Measurements from ENCODE around the gene NEU4. TPM values are rescaled to one million over a fixed set of nuclear protein-coding genes. Genes with fewer than 3 reads are reported as not detected.
A peak's percentile ranks its signal among the peaks of the same experiment; 100 is the strongest.

NEU4 gene
- total and polyA plus RNA-seq, 8 donors = 0.31 to 0.42 TPM; not detected in 6

- no peak for TF ChIP-seq CTCF (IDR thresholded peaks at IDR 0.05)
- ATAC-seq = no peak
- 38 to 43% methylated on average over 13 of the region's 13 CpGs for WGBS, 2 donors
- Histone ChIP-seq H3K9me3 (no peaks in the 10 kb centered on the region), H3K4me3 (no peak overlapping the region), H3K4me1 (no peaks in the 10 kb centered on the region), H3K36me3 (no peaks in the 10 kb centered on the region), H3K27me3 (no peaks in the 10 kb centered on the region), H3K27ac (no peak overlapping the region)
- intact Hi-C loops (cut with DNase I) = no loop called here
- FAIRE-seq = no peak
- no peak for DNase-seq
Observed at GRCh38 chr2:241837197-241837965, 28.4 kb downstream of the NEU4 start.

GRCh38 chr2:241841181-241842066, 32.4 kb downstream of the NEU4 start:
- Histone ChIP-seq H3K27me3 (no peaks in the 10 kb centered on the region), H3K36me3 (no peaks in the 10 kb centered on the region), H3K9me3 (no peaks in the 10 kb centered on the region), H3K4me1 (peaks cover 0 to 7% (median 0%) of the 10 kb centered on the region in 3 donors), H3K27ac (no peak overlapping the region), H3K4me3 (no peak overlapping the region)
- no peak for TF ChIP-seq CTCF (IDR thresholded peaks at IDR 0.05)
- no peak for FAIRE-seq
- DNase-seq = no peak
- intact Hi-C loops (cut with DNase I) = no loop called here
- ATAC-seq = no peak
- 72 to 81% methylated on average over 28 of the region's 28 CpGs for WGBS, 2 donors

- Histone ChIP-seq H3K4me1 (peaks cover 0 to 7% (median 0%) of the 10 kb centered on the region in 3 donors), H3K9me3 (no peaks in the 10 kb centered on the region), H3K36me3 (no peaks in the 10 kb centered on the region), H3K27ac (no peak overlapping the region), H3K4me3 (no peak overlapping the region), H3K27me3 (no peaks in the 10 kb centered on the region)
- intact Hi-C loops (cut with DNase I) = no loop called here
- DNase-seq (no peak), ATAC-seq (no peak), FAIRE-seq (no peak)
- TF ChIP-seq CTCF (IDR thresholded peaks at IDR 0.05) = no peak
- WGBS, 2 donors = 76 to 81% methylated on average over 11 of the region's 11 CpGs
Observed at GRCh38 chr2:241842067-241842415, 33.0 kb downstream of the NEU4 start.

GRCh38 chr2:241842620-241843211, 33.7 kb downstream of the NEU4 start:
- TF ChIP-seq CTCF (IDR thresholded peaks at IDR 0.05) = no peak
- Histone ChIP-seq H3K27me3 (no peaks in the 10 kb centered on the region), H3K4me1 (peaks cover 0 to 7% (median 0%) of the 10 kb centered on the region in 3 donors), H3K36me3 (no peaks in the 10 kb centered on the region), H3K4me3 (peak overlapping the region in 1 of 4 donors; percentile 19), H3K9me3 (no peaks in the 10 kb centered on the region), H3K27ac (peak overlapping the region in 1 of 4 donors; percentile 30)
- 76 to 77% methylated on average over 29 of the region's 29 CpGs for WGBS, 2 donors
- DNase-seq = peak in 2 of 6 donors; percentile 61 to 65
- intact Hi-C loops (cut with DNase I) = no loop called here
- FAIRE-seq = no peak
- peak in 3 of 4 donors; percentile 13 to 31 (median 28) for ATAC-seq

Measured in pancreas (tissue), 10 donors.